B cell (primary cell): ENCODE data around the gene TRMT61A.

Source experiments
- CTCF ChIP-seq: fragments of 200-600 bp; IDR thresholded peaks from one replicate; pipeline ENCODE4 v1.8.0; 2022; ENCODE audit warnings: antibody characterized with exemption, mild to moderate bottlenecking
- EZH2 ChIP-seq: IDR thresholded peaks from 2 replicates; pipeline ENCODE4 v1.6.1; 2012; ENCODE audit warnings: borderline replicate concordance, low read depth, mild to moderate bottlenecking, moderate library complexity, low read length; ENCODE audit not compliant: insufficient read depth, poor library complexity, severe bottlenecking

GRCh38 chr14:103540821-103541708, 12.1 kb downstream of the TRMT61A start:
- TF ChIP-seq CTCF (no peak), EZH2 (no peak)
